Stimulated activated CD8-positive, alpha-beta memory T cell treated with anti-CD3 and anti-CD28 coated beads, Interleukin-7, amount 100 ng/mL, for 24 hours (primary cell): ENCODE results near the gene PTPRE.

Experiments
- DNase-seq: peaks from one replicate; pipeline ENCODE4 v3.0.0-alpha.2; 2020; ENCODE audit warnings: low read depth

Gene PTPRE

GRCh38 chr10:128124813-128125403, 218.0 kb downstream of the PTPRE start:
- no peak for DNase-seq

DNA sequence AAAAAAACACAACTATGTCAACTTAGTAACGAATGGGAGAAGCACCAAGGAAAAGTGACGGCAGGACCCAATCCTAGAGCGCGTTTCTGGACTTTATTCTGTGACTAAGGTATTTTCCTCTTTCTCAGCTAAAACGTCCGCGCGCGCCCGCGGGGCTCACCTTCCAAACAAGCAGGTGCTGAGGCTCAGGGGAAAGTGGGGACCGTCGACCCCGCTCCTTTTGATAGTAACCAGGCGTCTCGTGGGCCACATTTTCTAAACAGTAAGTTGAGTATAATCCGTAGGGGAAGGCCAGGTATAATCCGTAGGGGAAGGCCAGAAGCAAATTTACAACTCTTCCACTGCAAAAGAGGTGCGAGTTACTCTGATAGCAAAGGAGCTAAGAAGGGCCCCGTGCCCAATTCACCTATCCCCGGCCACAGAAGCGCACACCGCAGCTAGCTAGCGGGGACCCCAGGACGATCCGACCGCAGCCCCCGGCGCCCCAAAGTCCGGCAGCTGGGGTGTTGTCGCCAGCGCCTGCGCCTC, 218.6 kb downstream of the PTPRE start:
- DNase-seq, result no peak

GRCh38 chr10:128125944-128126764, 219.3 kb downstream of the PTPRE start, which contains the start of gene MKI67:
MKI67 (minus strand) TSS chr10:128126423; CDS start chr10:128125667, 756 bp downstream.
- DNase-seq, result peak; percentile 75

- DNase-seq, result no peak
These were observed 221.7 kb downstream of the PTPRE start for GRCh38 chr10:128128582-128128981.

GRCh38 chr10:128130051-128130450, 223.1 kb downstream of the PTPRE start:
- no peak for DNase-seq
